ENCODE data around the gene CEP152.

The CEP152 gene

DNA sequence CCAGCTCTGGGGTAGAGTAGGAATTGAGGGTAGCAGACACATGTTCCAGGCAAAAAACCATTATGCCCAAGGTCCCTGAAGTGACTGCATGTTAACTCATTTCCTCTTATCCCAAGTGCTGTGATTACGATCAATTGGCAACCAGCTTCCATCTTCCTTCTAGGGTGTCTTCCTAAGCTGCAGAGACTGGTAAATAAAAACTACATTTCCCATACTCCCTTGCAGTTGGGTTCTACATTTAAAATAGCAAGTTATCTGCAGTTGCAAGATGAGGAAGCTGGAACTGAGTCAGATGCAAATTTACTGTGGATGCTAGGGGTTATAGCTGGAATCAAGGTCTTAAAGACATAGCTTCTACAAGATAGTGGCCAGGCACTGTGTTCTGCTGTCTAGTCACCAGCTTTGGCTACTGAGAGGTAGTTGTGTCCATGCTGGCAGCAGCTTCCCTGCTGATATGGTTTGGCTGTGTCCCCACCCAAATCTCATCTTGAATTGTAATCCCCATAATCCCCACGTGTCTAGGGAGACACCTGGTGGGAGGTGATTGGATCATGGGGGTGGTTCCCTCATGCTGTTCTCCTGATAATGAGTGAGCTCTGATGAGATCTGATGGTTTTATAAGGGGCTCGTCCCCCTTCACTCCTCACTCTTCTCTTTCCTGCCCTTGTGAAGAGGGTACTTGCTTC is 114.1 kb downstream of the CEP152 start:
- DNase-seq: no peak

DNA sequence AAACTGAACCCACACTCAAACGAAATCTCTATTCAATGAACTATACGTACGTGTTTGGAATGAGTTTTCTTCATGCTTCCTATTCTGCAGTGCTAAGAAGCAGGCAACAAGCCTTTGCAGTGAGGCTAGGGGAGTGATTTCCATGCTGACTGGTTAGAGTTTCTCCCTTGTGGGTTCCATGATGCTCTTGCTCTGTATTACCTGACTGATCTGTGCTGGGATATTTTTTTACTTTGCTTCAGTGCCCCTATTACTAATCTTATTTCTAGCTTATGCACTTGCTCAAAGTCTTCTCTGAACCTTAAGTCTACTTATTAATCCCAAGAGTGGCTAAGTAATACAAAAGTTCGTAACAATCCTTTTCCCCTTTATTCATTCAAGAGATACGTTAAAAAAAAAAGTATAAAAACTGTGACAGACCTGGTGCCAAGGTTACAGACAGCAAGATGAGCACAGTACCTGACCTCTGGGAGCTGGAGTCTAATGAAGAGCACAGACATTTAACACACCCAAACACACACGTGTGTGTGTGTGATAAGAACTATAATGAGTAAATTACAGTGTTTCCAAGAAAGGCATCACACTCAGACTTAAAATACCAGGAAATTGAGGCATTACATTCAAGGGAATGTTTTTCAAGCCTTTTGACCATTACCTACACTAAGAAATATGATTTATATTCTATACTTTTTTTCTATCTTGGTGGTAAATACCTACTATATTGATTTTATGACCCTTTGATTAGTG is 114.9 kb downstream of the CEP152 start:
- DNase-seq: no peak

DNA sequence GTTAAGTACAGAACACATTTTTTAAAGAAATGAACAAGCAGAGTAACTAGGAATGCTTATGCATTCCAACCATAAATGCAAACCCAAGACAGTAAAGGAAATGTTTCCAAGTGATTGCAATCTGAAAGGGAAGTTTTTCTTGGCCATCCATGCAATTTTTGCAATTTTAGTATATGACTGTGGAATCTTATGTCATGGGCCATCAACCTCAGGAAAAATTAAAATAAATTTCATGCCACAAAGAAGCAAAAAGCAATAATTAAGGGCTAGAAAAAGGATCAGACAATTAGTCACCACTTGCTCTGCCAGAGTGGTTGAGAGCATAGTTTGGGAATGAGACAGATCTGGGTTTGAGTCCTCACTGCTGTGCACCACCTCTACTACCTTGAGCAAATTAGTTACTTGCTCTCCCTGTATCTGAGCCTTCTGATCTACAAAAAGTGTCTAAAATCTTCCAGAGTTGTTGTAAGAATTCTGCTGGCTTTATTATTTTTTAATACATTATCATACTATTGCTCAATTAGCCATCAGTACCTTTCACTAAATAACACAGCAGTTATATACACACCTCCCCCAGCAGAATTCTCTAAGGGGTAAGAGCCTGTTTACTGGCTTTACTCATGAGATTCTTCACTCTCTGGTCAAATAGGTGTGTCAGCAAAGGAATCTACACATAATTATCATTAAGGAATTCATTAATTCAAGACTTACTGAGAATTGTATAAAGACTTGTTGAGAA is 115.6 kb downstream of the CEP152 start:
- DNase-seq: no peak

DNA sequence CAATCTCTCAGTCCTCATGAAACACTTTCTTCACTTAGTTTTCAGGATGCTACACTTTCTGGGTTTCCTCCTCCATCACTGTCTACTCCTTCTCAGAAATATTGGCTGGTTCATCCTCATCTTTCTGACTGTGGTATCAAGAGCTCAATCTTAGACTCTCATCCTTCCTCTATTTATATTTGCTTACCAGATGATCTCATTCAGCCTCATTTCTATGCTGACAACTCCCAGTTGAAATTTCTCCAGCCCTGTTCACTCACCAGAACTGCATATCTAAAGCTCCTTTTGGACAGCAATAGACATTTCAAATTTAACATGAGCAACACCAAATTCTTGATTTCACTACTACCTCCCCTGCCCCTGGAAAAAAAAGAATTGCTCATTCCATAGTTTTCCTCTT is 117.4 kb downstream of the CEP152 start:
- no peak for DNase-seq

DNA sequence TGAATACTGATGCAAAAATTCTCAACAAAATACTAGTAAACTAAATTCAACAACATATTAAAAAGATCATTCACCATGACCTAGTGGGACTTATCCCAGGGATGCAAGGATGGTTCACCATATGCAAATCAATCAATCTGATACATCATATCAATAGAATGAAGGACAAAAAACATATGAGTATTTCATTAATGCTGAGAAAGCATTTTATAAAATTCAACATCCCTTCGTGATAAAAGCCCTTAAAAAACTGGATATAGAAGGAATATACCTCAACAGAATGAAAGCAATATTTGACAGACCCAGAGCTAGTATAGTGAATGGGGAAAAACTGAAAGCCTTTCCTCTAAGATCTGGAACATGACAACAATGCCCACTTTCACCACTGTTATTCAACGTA is 122.4 kb downstream of the CEP152 start:
- DNase-seq: no peak
